Breast epithelium (tissue), 4 donors: ENCODE data around the gene UGT1A1. TPM values are rescaled to one million over a fixed set of nuclear protein-coding genes. Genes with fewer than 3 reads are reported as not detected.
"Not testable (repeated sequence)": the region's sequence is repeated elsewhere in the genome, so short reads cannot be mapped to it uniquely, and the experiment has no call there.

Experiments
- DNase-seq, 2 donors: peaks; one replicate each; pipeline ENCODE4 v3.0.0-alpha.2; 2019; ENCODE audit warnings: low spot score in 2 of 2
- H3K27ac ChIP-seq, 2 donors: fragments of 200-600 bp; sonication (generic) in 1 of 2; one replicate each; pipeline ENCODE4 v1.5.1; 2016 to 2019; ENCODE audit warnings: mild to moderate bottlenecking in 1 of 2
- H3K27me3 ChIP-seq, 2 donors: fragments of 200-600 bp; sonication (generic) in 1 of 2; one replicate each; pipeline versions ENCODE4 v1.5.1 to v1.6.0; 2017 to 2019; ENCODE audit warnings: control low read depth in 1 of 2, mild to moderate bottlenecking in 1 of 2
- H3K36me3 ChIP-seq: fragments of 200-600 bp; one replicate; pipeline ENCODE4 v1.5.1; 2019
- H3K4me1 ChIP-seq, 2 donors: fragments of 200-600 bp; sonication (generic); one replicate each; pipeline ENCODE4 v1.5.1; 2016 to 2019; ENCODE audit warnings: control low read depth in 1 of 2
- H3K4me3 ChIP-seq, 3 donors: fragments of 200-600 bp; sonication (generic); 1 replicate in 2 of 3; 2 replicates in 1 of 3; pipeline ENCODE4 v1.5.1; 2016 to 2019; ENCODE audit warnings: mild to moderate bottlenecking in 3 of 3, moderate library complexity in 2 of 3
- H3K9me3 ChIP-seq, 2 donors: fragments of 200-600 bp; sonication (generic) in 1 of 2; one replicate each; pipeline ENCODE4 v1.5.1; 2016 to 2019; ENCODE audit warnings: control low read depth in 1 of 2
- POLR2A ChIP-seq: fragments of 450-650 bp; IDR thresholded peaks from one replicate; pipeline ENCODE4 v1.6.1; 2016; ENCODE audit warnings: antibody characterized with exemption, mild to moderate bottlenecking, moderate library complexity
- POLR2AphosphoS5 ChIP-seq, 3 donors: sonication (generic); formaldehyde crosslinking; IDR thresholded peaks; one replicate each; pipeline ENCODE4 v1.6.1; 2017; ENCODE audit warnings: antibody characterized with exemption in 3 of 3
- intact Hi-C: fragments of 100-400 bp; cut with DNase I; formaldehyde crosslinking; loops from one replicate; pipeline ENCODE4 v1.15.1; 2023; ENCODE audit warnings: low total_unique reads
- total RNA-seq, 3 donors: library from RNA; depleted of rRNA; stranded (reverse); fragments of >200 nt; gene quantifications; one replicate each; pipeline ENCODE4 v1.1.0, GENCODE V29; 2016
- TF ChIP-seq, protein P1 (sequence below), 3 donors: fragments of 450-650 bp; IDR thresholded peaks; one replicate each; pipeline ENCODE4 v1.5.1; 2016 to 2017; ENCODE audit warnings: antibody characterized with exemption in 3 of 3, mild to moderate bottlenecking in 3 of 3, moderate library complexity in 3 of 3

Gene UGT1A1
- total RNA-seq, 3 donors from 2014 or later = not detected

DNA sequence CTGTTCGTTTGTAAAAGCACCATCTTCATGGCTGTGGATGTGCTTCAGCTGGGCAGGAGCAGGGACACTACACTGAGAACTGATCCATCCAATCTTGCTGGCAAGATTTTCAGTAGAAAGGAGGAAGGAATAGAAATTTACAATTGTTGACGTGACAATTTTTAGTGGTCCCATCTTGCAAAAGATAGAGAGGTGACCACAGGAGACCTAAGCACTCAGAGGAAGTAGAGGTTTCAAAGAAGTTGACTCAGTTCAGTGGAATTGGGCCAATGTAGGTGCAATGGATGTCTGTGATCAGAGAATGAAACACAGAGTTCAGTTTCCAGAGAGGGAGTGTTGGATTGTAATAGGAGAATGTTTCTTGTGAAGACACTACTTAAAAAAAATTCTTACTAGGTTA, 45.9 kb upstream of the UGT1A1 start:
- Histone ChIP-seq H3K27me3 (no peaks in the 10 kb centered on the region), H3K36me3 (no peaks in the 10 kb centered on the region), H3K4me1 (no peaks in the 10 kb centered on the region), H3K4me3 (no peak overlapping the region), H3K27ac (no peak overlapping the region), H3K9me3 (no peaks in the 10 kb centered on the region)
- intact Hi-C loops = loop anchor here (10.0 kb wide), 1 partner anchor 269 kb away; no protein-coding TSS in a partner anchor
- TF ChIP-seq, protein P1, sequence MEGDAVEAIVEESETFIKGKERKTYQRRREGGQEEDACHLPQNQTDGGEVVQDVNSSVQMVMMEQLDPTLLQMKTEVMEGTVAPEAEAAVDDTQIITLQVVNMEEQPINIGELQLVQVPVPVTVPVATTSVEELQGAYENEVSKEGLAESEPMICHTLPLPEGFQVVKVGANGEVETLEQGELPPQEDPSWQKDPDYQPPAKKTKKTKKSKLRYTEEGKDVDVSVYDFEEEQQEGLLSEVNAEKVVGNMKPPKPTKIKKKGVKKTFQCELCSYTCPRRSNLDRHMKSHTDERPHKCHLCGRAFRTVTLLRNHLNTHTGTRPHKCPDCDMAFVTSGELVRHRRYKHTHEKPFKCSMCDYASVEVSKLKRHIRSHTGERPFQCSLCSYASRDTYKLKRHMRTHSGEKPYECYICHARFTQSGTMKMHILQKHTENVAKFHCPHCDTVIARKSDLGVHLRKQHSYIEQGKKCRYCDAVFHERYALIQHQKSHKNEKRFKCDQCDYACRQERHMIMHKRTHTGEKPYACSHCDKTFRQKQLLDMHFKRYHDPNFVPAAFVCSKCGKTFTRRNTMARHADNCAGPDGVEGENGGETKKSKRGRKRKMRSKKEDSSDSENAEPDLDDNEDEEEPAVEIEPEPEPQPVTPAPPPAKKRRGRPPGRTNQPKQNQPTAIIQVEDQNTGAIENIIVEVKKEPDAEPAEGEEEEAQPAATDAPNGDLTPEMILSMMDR (IDR thresholded peaks at IDR 0.05) = no peak
- DNase-seq = no peak

- no peaks in the 10 kb centered on the region for H3K36me3 ChIP-seq
- H3K27ac ChIP-seq = no peak within 1 kb of the TSS
- H3K27me3 ChIP-seq = no peaks in the 10 kb centered on the region
- TF ChIP-seq POLR2AphosphoS5 (IDR thresholded peaks at IDR 0.05) = no peak
- no peak for TF ChIP-seq POLR2A
- TF ChIP-seq, protein P1 (IDR thresholded peaks at IDR 0.05) = no peak
- intact Hi-C loops = loop anchor here (10.0 kb wide), 1 partner anchor 274 kb away; no protein-coding TSS in a partner anchor
- no peaks in the 10 kb centered on the region for H3K4me1 ChIP-seq
- no peak within 1 kb of the TSS for H3K4me3 ChIP-seq
- H3K9me3 ChIP-seq = no peaks in the 10 kb centered on the region
- no peak for DNase-seq
Measured at GRCh38 chr2:233718552-233718951, 41.5 kb upstream of the UGT1A1 start, which contains the start of gene UGT1A4. Gene UGT1A4, plus strand, starts transcription at chr2:233718736. Its CDS starts 85 bp downstream, at chr2:233718821.

DNA sequence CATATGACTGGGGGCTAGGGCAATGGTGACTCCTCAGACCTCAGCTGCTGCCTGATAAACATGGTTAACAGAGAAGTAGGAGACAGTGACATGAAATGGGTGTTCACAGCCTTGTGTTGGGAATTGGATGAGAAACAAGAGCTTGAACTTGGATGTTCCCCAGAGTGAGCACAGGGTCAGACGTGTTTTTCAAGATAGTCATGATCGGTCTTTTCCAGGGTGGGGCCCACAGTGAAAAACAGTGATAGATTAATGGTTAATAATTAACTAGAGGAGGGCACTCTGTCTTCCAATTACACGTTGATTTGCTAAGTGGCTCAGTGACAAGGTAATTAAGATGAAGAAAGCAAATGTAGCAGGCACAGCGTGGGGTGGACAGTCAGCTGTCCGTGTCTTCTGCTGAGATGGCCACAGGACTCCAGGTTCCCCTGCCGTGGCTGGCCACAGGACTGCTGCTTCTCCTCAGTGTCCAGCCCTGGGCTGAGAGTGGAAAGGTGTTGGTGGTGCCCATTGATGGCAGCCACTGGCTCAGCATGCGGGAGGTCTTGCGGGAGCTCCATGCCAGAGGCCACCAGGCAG, 31.3 kb upstream of the UGT1A1 start, which contains the start of gene UGT1A3:
UGT1A3 (plus strand) TSS at position 320 of the 579 bp plus-strand sequence; CDS start at position 405, 85 bp downstream.
- Histone ChIP-seq H3K4me1 (no peaks in the 10 kb centered on the region), H3K9me3 (no peaks in the 10 kb centered on the region), H3K4me3 (no peak within 1 kb of the TSS), H3K27me3 (peaks cover 0 to 5% of the 10 kb centered on the region in 2 donors), H3K27ac (no peak within 1 kb of the TSS), H3K36me3 (no peaks in the 10 kb centered on the region)
- DNase-seq = no peak
- intact Hi-C loops = no loop called here
- TF ChIP-seq POLR2A = no peak
- TF ChIP-seq POLR2AphosphoS5 (IDR thresholded peaks at IDR 0.05) = no peak
- TF ChIP-seq, protein P1 (IDR thresholded peaks at IDR 0.05) = no peak

DNA sequence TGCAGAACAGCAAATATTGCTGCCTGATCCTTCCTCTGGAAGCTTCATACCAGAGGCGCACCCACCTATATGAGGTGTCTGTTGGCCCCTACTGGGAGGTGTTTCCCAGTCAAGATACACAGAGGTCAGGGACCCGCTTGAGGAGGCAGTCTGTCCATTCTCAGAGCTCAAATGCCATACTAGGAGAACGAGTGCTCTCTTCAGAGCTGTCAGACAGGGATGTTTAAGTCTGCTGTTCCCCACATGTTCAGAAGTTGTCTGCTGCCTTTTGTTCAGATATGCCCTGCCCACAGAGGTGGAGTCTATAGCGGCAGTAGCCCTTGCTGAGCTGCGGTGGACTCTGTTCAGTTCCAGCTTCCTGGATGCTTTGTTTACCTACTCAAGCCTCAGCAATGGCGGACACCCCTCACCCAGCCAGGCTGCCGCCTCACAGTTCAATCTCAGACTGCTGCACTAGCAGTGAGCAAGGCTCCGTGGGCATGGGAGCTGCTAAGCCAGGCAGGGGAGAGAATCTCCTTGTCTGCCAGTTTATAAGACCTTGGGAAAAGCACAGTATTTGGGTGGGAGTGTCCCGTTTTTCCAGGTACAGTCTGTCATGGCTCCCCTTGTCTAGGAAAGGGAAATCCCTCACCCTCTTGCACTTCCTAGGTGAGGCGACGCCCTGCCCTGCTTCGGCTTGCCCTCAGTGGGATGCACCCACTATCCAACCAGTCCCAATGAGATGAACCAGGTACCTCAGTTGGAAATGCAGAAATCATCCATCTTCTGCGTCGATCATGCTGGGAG, 23.0 kb upstream of the UGT1A1 start:
- DNase-seq, intact Hi-C loops, H3K27me3 ChIP-seq: not testable (repeated sequence)

GRCh38 chr2:233740870-233741269, 19.2 kb upstream of the UGT1A1 start:
- no peak for DNase-seq
- H3K36me3 ChIP-seq = no peaks in the 10 kb centered on the region

More for the DNA sequence above, 23.0 kb upstream of the UGT1A1 start:
- not testable (repeated sequence) for H3K27ac ChIP-seq, H3K4me3 ChIP-seq, H3K36me3 ChIP-seq, H3K9me3 ChIP-seq, H3K4me1 ChIP-seq

More at GRCh38 chr2:233740870-233741269, 19.2 kb upstream of the UGT1A1 start:
- intact Hi-C loops = loop anchor here (5.0 kb wide), 1 partner anchor 146 kb away; no protein-coding TSS in a partner anchor
- Histone ChIP-seq H3K27me3 (no peaks in the 10 kb centered on the region), H3K9me3 (no peaks in the 10 kb centered on the region), H3K27ac (no peak overlapping the region), H3K4me3 (no peak overlapping the region), H3K4me1 (no peaks in the 10 kb centered on the region)
- no peak for TF ChIP-seq POLR2A
- no peak for TF ChIP-seq POLR2AphosphoS5 (IDR thresholded peaks at IDR 0.05)
- TF ChIP-seq, protein P1 (IDR thresholded peaks at IDR 0.05) = no peak
